Gastrocnemius medialis (tissue), 4 donors: ENCODE data around the gene NTRK1.

Experiments
- POLR2A ChIP-seq, 2 donors: fragments of 450-650 bp; IDR thresholded peaks; one replicate each; pipeline ENCODE4 v1.6.1; 2017; ENCODE audit warnings: antibody characterized with exemption in 2 of 2, mild to moderate bottlenecking in 2 of 2, moderate library complexity in 2 of 2
- TF ChIP-seq, protein P1 (sequence below), 5 experiments: fragments of 450-650 bp in 3 of 5; fragments of 200-600 bp in 2 of 5; sonication (generic) in 2 of 5; IDR thresholded peaks in 4 of 5; conservative IDR thresholded peaks in 1 of 5; 1 replicate in 4 of 5; 2 replicates in 1 of 5; pipeline ENCODE4 v1.5.1; 2016 to 2019; ENCODE audit warnings: antibody characterized with exemption in 5 of 5, mild to moderate bottlenecking in 3 of 5, moderate library complexity in 3 of 5

- TF ChIP-seq, protein P1, sequence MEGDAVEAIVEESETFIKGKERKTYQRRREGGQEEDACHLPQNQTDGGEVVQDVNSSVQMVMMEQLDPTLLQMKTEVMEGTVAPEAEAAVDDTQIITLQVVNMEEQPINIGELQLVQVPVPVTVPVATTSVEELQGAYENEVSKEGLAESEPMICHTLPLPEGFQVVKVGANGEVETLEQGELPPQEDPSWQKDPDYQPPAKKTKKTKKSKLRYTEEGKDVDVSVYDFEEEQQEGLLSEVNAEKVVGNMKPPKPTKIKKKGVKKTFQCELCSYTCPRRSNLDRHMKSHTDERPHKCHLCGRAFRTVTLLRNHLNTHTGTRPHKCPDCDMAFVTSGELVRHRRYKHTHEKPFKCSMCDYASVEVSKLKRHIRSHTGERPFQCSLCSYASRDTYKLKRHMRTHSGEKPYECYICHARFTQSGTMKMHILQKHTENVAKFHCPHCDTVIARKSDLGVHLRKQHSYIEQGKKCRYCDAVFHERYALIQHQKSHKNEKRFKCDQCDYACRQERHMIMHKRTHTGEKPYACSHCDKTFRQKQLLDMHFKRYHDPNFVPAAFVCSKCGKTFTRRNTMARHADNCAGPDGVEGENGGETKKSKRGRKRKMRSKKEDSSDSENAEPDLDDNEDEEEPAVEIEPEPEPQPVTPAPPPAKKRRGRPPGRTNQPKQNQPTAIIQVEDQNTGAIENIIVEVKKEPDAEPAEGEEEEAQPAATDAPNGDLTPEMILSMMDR (IDR thresholded peaks at IDR 0.05 in 4 of 5, conservative IDR thresholded peaks at IDR 0.05 in 1 of 5), result no peak
- no peak for TF ChIP-seq POLR2A (IDR thresholded peaks at IDR 0.05)
Observed at GRCh38 chr1:156929596-156930238, 69.1 kb downstream of the NTRK1 start.
